ENCODE data around the gene FAM131A.
A peak's percentile ranks its signal among the peaks of the same experiment; 100 is the strongest.

- TF ChIP-seq ZBTB1 (CRISPR knock-in tag; IDR thresholded peaks at IDR 0.05; ENCODE audit: borderline replicate concordance, low read depth) (no peak), CTCF (IDR thresholded peaks at IDR 0.05 in 2 of 3, conservative IDR thresholded peaks at IDR 0.05 in 1 of 3; ENCODE audit: insufficient read depth in 2 of 3, low read depth in 1 of 3, low read length in 3 of 3) (no peak), ZNF408 (CRISPR knock-in tag; IDR thresholded peaks at IDR 0.05; ENCODE audit: low read depth) (no peak), POLR2AphosphoS5 (IDR thresholded peaks at IDR 0.05; ENCODE audit: control insufficient read depth, insufficient read depth, low read depth, low read length) (no peak), SAFB2 (IDR thresholded peaks at IDR 0.05; ENCODE audit: borderline replicate concordance, low read depth, low read length, severe bottlenecking) (no peak), KDM1A (IDR thresholded peaks at IDR 0.05) (0 out of 4 replicates have a peak, but pooled peaks of 1 of the 2 experiments have one; percentile 19), ZNF311 (CRISPR knock-in tag; IDR thresholded peaks at IDR 0.05) (no peak), SMARCA4 (IDR thresholded peaks at IDR 0.05) (no peak), MAX (CRISPR knock-in tag; IDR thresholded peaks at IDR 0.05) (no peak), TEAD4 (IDR thresholded peaks at IDR 0.05; ENCODE audit: low read length) (no peak), TEAD4 (CRISPR knock-in tag; IDR thresholded peaks at IDR 0.05; ENCODE audit: borderline replicate concordance) (no peak), IRF2 (CRISPR knock-in tag; IDR thresholded peaks at IDR 0.05) (no peak), ADNP (tag; IDR thresholded peaks at IDR 0.05) (no peak), HDAC8 (tag; IDR thresholded peaks at IDR 0.05) (no peak), CBX5 (IDR thresholded peaks at IDR 0.05; ENCODE audit: borderline replicate concordance, low read depth) (no peak)
Measured at GRCh38 chr3:184336547-184337398, 627 bp upstream of the FAM131A start.
